ENCODE results near the gene CTSK. TPM values are rescaled to one million over a fixed set of nuclear protein-coding genes. Genes with fewer than 3 reads are reported as not detected.
A peak's percentile ranks its signal among the peaks of the same experiment; 100 is the strongest.
"Not testable (repeated sequence)": the region's sequence is repeated elsewhere in the genome, so short reads cannot be mapped to it uniquely, and the experiment has no call there.

Gene CTSK
- 1 to 10 TPM; 2.4 to 2.6 TPM for total RNA-seq

DNA sequence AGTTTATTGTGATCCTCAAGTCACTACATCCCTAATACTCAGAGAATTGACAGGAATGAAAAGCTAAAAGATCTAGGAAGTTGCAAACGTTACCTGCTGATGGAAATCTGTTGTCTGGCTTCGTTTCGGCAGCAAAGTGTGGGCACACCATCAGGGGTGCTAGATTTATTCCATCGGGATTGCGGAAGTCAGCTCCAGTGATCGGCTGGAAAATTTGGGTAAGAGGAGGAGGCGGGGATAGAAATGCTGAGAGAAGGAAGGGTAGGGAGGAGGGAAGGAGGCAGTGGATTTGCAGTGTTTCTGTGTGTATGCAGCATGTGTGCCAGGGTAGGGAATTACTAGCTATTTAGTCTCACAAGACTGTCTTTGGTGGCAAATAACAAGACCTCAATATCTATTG is at the start of gene CTSK:
Gene CTSK, minus strand, starts transcription at position 140 of the 400 bp plus-strand sequence. CDS start 1,455 bp downstream, outside the sequence.
- Mint-ChIP-seq H3K9me3 (no peaks in the 10 kb centered on the region), H3K36me3 (peaks cover 2% of the 10 kb centered on the region), H3K4me3 (no peak within 1 kb of the TSS), H3K27ac (no peak within 1 kb of the TSS), H3K4me1 (peaks cover 13% of the 10 kb centered on the region), H3K27me3 (no peaks in the 10 kb centered on the region)
- no peak for DNase-seq

DNA sequence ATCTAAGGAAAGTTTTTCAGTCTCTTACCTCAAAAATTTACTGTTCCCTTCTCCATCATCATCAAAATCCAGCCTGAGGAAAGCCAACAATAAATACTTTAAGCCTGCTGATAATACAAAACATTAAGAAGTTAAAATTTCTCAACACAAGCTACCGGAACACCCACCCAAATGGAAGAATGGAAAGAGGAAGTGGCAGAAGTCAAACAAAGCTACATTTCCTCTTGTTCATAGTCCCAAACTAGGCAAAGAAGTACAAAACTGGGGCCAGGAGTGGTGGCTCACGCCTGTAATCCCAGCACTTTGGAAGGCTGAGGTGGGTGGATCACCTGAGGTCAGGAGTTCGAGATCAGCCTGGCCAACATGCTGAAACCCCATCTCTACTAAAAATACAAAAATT is 44.7 kb upstream of the CTSK start:
- H3K4me3 Mint-ChIP-seq, H3K9me3 Mint-ChIP-seq, H3K27me3 Mint-ChIP-seq, H3K4me1 Mint-ChIP-seq, DNase-seq: not testable (repeated sequence)
- peak overlapping the region; percentile 21 for H3K27ac Mint-ChIP-seq
- peaks cover 34% of the 10 kb centered on the region for H3K36me3 Mint-ChIP-seq

DNA sequence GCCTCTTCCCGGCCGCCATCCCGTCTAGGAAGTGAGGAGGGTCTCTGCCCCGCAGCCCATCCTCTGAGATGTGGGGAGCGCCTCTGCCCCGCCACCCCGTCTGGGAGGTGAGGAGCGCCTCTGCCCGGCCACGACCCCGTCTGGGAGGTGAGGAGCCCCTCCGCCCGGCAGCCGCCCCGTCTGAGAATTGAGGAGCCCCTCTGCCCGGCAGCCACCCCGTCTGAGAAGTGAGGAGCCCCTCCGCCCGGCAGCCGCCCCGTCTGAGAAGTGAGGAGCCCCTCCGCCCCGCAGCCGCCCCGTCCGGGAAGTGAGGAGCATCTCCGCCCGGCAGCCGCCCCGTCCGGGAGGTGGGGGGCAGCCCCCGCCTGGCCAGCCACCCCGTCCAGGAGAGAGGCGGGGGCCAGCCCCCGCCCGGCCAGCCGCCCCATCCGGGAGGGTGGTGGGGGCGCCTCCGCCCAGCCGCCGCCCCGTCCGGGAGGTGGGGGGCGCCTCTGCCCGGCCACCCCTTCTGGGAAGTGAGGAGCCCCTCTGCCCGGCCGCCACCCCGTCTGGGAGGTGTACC is 42.8 kb upstream of the CTSK start:
- not testable (repeated sequence) for H3K9me3 Mint-ChIP-seq, H3K27ac Mint-ChIP-seq, DNase-seq, H3K27me3 Mint-ChIP-seq, H3K4me3 Mint-ChIP-seq
- peaks cover 46% of the 10 kb centered on the region for H3K36me3 Mint-ChIP-seq
- peaks cover 22% of the 10 kb centered on the region for H3K4me1 Mint-ChIP-seq

DNA sequence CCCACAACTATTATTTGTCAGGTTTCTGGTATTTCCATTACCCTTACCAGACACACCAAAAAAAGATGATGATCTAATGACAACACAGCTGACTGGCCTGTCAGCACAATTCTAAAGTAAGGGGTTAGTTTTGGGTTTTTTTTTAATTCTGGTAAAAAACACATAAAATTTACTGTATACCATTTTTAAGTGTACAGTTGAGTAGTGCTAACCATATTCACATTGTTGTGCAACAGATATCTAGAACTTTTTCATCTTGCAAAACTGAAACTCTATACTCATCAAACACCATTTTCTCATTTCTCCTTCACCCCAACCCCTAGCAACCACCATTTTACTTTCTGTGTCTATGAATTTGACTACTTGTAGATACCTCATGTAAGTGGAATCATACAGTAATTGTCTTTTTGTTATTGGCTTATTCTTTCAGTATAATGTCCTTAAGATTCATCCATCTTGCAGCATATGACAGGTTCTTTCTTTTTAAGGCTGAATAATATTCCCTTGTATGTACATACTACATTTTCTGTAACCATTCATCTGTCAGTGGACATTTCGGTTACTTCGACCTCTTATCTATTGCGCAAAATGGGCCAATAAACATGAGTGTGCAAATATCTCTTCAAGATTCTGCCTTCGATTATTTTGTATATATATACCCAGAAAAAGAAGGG is 38.5 kb upstream of the CTSK start:
- Mint-ChIP-seq H3K27ac (peak overlapping the region; percentile 9), H3K36me3 (peaks cover 30% of the 10 kb centered on the region), H3K4me1 (peaks cover 32% of the 10 kb centered on the region), H3K9me3 (no peaks in the 10 kb centered on the region), H3K4me3 (no peak overlapping the region), H3K27me3 (no peaks in the 10 kb centered on the region)
- DNase-seq = no peak

DNA sequence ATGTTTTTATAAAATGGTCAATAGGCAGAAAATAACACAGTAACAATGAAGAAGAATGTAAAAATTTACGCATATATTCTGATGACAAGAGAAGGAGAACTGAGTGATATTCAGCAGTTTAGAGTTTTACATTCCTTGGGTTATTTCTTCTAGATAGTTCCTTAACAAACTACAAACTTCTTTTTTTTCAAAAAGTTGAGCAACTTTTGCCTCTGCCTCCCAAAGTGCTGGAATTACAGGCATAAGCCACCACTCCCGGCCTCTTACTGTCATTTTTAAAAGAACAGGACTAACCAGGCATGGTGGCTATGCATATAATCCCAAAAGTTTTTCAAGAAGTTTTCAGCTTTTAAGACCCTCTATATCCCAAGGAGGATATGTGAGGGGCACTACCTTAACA is 35.4 kb upstream of the CTSK start:
- Mint-ChIP-seq H3K27ac (no peak overlapping the region), H3K36me3 (peaks cover 50% of the 10 kb centered on the region), H3K4me1 (peaks cover 52% of the 10 kb centered on the region), H3K9me3 (no peaks in the 10 kb centered on the region), H3K27me3 (no peaks in the 10 kb centered on the region), H3K4me3 (no peak overlapping the region)
- no peak for DNase-seq

GRCh38 chr1:150842964-150843363 is 34.9 kb upstream of the CTSK start:
- no peaks in the 10 kb centered on the region for H3K27me3 Mint-ChIP-seq
- H3K9me3 Mint-ChIP-seq = no peaks in the 10 kb centered on the region
- no peak overlapping the region for H3K27ac Mint-ChIP-seq
- no peak for DNase-seq
- H3K4me3 Mint-ChIP-seq = no peak overlapping the region
- peaks cover 50% of the 10 kb centered on the region for H3K36me3 Mint-ChIP-seq
- peaks cover 52% of the 10 kb centered on the region for H3K4me1 Mint-ChIP-seq

DNA sequence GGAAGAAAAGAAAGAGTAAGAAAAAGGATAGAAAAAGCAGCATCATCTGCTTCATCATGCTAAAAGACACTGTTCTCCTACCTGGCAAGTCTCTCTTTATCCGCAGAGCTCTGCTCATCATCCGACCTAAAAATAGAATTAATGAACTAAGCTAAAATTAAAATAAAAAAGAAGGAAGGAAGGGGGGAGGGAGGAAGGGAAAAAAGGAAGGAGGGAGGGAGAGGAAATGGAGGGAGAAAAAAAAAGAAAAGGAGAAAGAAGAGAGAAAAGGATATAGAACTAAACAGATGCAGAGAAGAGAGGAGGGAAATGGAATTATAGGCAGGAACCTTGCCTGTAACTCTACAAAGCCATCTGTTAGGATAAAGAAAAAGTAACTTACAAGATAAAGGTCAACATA is 34.3 kb upstream of the CTSK start:
- peak overlapping the region; percentile 89 for H3K27ac Mint-ChIP-seq
- DNase-seq = no peak
- peaks cover 47% of the 10 kb centered on the region for H3K4me1 Mint-ChIP-seq
- no peaks in the 10 kb centered on the region for H3K27me3 Mint-ChIP-seq
- H3K4me3 Mint-ChIP-seq = no peak overlapping the region
- no peaks in the 10 kb centered on the region for H3K9me3 Mint-ChIP-seq
- H3K36me3 Mint-ChIP-seq = peaks cover 48% of the 10 kb centered on the region

- H3K4me3 Mint-ChIP-seq = peak overlapping the region; percentile 44
These were observed 33.6 kb upstream of the CTSK start for GRCh38 chr1:150841626-150842025.

DNA sequence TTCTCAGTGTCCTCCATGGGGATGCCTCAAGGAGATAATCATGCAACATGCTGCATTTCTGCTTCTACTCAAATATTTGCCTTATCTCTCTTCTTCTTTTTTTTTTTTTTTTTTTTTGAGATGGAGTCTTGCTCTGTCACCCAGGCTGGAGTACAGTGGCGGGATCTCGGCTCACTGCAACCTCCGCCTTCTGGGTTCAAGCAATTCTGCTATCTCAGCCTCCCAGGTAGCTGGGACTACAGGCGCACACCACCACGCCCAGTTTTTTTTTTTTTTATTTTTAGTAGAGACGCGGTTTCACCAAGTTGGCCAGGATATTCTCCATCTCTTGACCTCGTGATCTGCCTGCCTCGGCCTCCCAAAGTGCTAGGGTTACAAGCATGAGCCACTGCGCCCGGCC is 32.8 kb upstream of the CTSK start:
- DNase-seq, H3K9me3 Mint-ChIP-seq, H3K27me3 Mint-ChIP-seq, H3K27ac Mint-ChIP-seq, H3K4me3 Mint-ChIP-seq: not testable (repeated sequence)
- Mint-ChIP-seq H3K4me1 (peaks cover 35% of the 10 kb centered on the region), H3K36me3 (peaks cover 48% of the 10 kb centered on the region)

More at GRCh38 chr1:150841626-150842025, 33.6 kb upstream of the CTSK start:
- Mint-ChIP-seq H3K27me3 (no peaks in the 10 kb centered on the region), H3K27ac (peak overlapping the region; percentile 89), H3K4me1 (peaks cover 43% of the 10 kb centered on the region), H3K36me3 (peaks cover 49% of the 10 kb centered on the region), H3K9me3 (no peaks in the 10 kb centered on the region)
- no peak for DNase-seq

DNA sequence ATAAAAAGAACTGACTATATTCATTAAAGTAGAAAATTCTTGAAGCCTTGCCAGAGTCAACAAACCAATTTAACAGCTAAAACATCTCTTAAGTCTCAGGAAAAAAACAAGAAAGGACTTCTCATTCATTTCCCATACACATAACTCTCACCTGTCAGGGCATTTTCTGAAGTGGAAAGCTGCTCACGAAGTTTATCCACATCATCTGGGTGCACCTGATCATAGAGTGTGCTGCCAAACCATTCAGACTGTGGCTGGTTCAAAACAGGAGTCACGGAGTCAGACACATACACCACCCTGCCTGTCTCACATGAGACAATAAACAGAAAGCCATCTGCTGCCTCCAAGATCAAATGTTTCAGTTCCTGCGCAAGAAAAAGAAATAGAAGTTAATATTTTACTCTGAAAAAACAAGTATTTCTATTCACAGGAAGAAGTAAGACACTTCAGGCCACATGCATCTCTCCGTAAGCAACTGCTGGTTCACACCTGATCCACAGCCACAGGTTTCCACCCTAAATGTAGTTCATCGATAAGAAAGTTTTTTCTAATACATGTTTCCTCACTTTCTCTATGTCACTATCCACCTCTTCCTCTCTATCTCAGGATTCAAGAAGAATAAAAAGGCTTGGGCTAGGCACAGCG is 28.2 kb upstream of the CTSK start:
- peaks cover 19% of the 10 kb centered on the region for H3K4me1 Mint-ChIP-seq
- H3K27me3 Mint-ChIP-seq = no peaks in the 10 kb centered on the region
- peaks cover 52% of the 10 kb centered on the region for H3K36me3 Mint-ChIP-seq
- no peaks in the 10 kb centered on the region for H3K9me3 Mint-ChIP-seq
- DNase-seq = no peak
- no peak overlapping the region for H3K27ac Mint-ChIP-seq
- H3K4me3 Mint-ChIP-seq = no peak overlapping the region

- H3K4me1 Mint-ChIP-seq, H3K4me3 Mint-ChIP-seq, H3K27me3 Mint-ChIP-seq, H3K9me3 Mint-ChIP-seq, H3K27ac Mint-ChIP-seq, DNase-seq: not testable (repeated sequence)
- peaks cover 45% of the 10 kb centered on the region for H3K36me3 Mint-ChIP-seq
These were observed 25.9 kb upstream of the CTSK start for GRCh38 chr1:150833961-150834360.

DNA sequence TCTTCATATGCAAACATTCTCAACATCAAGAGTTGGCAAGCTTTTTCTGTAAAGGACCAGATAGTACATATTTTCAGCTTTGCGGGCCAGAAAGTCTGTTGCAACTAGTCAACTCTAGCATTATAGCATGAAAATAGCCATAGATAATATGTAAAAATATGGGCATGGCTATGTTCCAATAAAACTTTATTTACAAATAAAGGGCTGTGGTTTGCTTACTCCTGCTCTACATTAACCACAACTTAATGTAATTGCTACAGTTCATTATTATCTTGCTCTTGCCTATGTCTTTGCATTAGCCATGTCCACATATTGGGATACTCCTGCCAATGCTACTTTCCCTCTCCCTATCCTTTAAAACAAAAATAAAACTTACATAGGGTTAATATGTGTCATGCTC is 24.5 kb upstream of the CTSK start:
- Mint-ChIP-seq H3K27me3 (no peaks in the 10 kb centered on the region), H3K4me3 (no peak overlapping the region), H3K4me1 (peaks cover 5% of the 10 kb centered on the region), H3K9me3 (no peaks in the 10 kb centered on the region), H3K36me3 (peaks cover 43% of the 10 kb centered on the region), H3K27ac (no peak overlapping the region)
- no peak for DNase-seq

DNA sequence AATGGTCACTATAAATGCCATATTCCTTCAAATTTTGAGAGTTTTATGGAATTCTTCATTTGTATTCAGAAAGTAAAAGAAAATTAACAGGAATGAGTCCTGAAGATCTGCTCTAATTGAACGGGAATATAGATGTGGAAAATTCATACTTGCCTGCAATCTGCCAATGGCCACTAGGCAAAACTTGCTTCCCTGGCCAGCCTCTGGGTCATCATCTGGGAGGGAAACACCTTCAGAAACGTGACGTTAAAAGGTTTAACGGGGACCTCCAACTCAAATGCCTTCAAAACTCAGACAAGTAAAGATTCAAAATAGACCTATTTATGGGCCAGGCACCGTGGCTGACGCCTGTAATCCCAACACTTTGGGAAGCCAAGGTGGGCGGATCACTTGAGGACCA is 21.7 kb upstream of the CTSK start:
- no peak overlapping the region for H3K4me3 Mint-ChIP-seq
- H3K4me1 Mint-ChIP-seq = peaks cover 5% of the 10 kb centered on the region
- no peaks in the 10 kb centered on the region for H3K9me3 Mint-ChIP-seq
- no peak for DNase-seq
- H3K36me3 Mint-ChIP-seq = peaks cover 25% of the 10 kb centered on the region
- H3K27ac Mint-ChIP-seq = no peak overlapping the region
- H3K27me3 Mint-ChIP-seq = no peaks in the 10 kb centered on the region

DNA sequence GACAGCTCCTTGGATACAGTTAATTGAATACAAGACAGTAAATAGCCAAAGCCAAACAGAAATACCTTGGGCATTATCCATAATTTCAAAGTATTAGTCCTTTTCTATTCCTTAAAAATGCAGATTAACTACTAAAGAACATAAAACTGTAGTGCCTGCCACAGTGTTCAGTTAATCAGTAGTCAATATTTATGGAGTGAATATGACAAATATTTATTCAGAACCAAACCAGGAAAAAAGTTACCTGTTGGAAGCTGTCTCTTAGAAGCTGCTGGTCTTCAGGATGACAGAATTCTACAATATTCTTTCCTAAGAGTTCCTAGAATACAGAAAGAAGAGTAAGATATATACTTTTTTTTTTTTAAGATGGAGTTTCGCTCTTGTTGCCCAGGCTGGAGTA is 18.2 kb upstream of the CTSK start:
- Mint-ChIP-seq H3K4me1 (peaks cover 4% of the 10 kb centered on the region), H3K9me3 (no peaks in the 10 kb centered on the region), H3K27ac (no peak overlapping the region), H3K27me3 (no peaks in the 10 kb centered on the region), H3K4me3 (no peak overlapping the region), H3K36me3 (peaks cover 23% of the 10 kb centered on the region)
- no peak for DNase-seq

GRCh38 chr1:150820730-150821512 is 12.9 kb upstream of the CTSK start:
- Mint-ChIP-seq H3K4me1 (peaks cover 2% of the 10 kb centered on the region), H3K36me3 (peaks cover 18% of the 10 kb centered on the region), H3K9me3 (no peaks in the 10 kb centered on the region), H3K27me3 (no peaks in the 10 kb centered on the region), H3K4me3 (no peak overlapping the region), H3K27ac (no peak overlapping the region)
- no peak for DNase-seq

Data from activated naive CD8-positive, alpha-beta T cell treated with anti-CD3 and anti-CD28 coated beads for 36 hours (primary cell).